ENCODE data around the gene PLOD3. TPM values are rescaled to one million over a fixed set of nuclear protein-coding genes. Genes with fewer than 3 reads are reported as not detected.

Gene PLOD3
- total and polyA plus RNA-seq, 2 experiments from 2014 or later: 52.7 to 73.1 TPM

- H3K4me3 ChIP-seq: no peak overlapping the region
- H3K27ac ChIP-seq: no peak overlapping the region
Measured at GRCh38 chr7:101231644-101232043, 14.3 kb upstream of the PLOD3 start.

GRCh38 chr7:101226721-101227120, 9.3 kb upstream of the PLOD3 start:
- TF ChIP-seq, protein P1, sequence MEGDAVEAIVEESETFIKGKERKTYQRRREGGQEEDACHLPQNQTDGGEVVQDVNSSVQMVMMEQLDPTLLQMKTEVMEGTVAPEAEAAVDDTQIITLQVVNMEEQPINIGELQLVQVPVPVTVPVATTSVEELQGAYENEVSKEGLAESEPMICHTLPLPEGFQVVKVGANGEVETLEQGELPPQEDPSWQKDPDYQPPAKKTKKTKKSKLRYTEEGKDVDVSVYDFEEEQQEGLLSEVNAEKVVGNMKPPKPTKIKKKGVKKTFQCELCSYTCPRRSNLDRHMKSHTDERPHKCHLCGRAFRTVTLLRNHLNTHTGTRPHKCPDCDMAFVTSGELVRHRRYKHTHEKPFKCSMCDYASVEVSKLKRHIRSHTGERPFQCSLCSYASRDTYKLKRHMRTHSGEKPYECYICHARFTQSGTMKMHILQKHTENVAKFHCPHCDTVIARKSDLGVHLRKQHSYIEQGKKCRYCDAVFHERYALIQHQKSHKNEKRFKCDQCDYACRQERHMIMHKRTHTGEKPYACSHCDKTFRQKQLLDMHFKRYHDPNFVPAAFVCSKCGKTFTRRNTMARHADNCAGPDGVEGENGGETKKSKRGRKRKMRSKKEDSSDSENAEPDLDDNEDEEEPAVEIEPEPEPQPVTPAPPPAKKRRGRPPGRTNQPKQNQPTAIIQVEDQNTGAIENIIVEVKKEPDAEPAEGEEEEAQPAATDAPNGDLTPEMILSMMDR (IDR thresholded peaks at IDR 0.05; ENCODE audit: low read depth, low read length): no peak
- peaks cover 11% of the 10 kb centered on the region for H3K36me3 ChIP-seq
- no peaks in the 10 kb centered on the region for H3K27me3 ChIP-seq
- no peak overlapping the region for H3K27ac ChIP-seq
- H3K4me3 ChIP-seq: no peak overlapping the region
- H3K9me3 ChIP-seq (ENCODE audit: low read depth): no peaks in the 10 kb centered on the region
- H3K4me1 ChIP-seq (ENCODE audit: low read depth): no peaks in the 10 kb centered on the region
- no peak for DNase-seq (ENCODE audit: low read depth in 1 of 2, low spot score in 1 of 2)

More at GRCh38 chr7:101231644-101232043, 14.3 kb upstream of the PLOD3 start:
- Histone ChIP-seq H3K9me3 (ENCODE audit: low read depth) (no peaks in the 10 kb centered on the region), H3K4me1 (ENCODE audit: low read depth) (peaks cover 8% of the 10 kb centered on the region), H3K27me3 (no peaks in the 10 kb centered on the region), H3K36me3 (no peaks in the 10 kb centered on the region)
- TF ChIP-seq, protein P1 (IDR thresholded peaks at IDR 0.05; ENCODE audit: low read depth, low read length): no peak
- no peak for DNase-seq (ENCODE audit: low read depth in 1 of 2, low spot score in 1 of 2)

DNA sequence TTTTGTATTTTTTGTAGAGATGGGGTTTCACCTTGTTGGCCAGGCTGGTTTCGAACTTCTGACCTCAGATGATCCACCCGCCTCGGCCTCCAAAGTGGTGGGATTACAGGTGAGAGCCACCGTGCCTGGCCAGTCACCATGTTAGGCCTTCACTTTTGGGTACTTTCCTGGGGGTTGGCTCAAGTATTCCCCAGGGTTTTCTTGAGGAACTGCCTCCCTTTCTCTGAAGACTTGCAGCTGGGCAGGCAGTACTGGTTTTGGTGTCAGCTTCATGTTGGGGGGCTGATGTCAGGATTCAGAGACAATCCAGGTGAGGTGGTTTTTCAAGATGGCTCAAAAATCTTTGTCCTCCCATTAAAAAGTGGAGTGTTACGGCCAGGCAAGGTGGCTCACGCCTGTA, 8.3 kb upstream of the PLOD3 start:
- Histone ChIP-seq H3K36me3 (peaks cover 11% of the 10 kb centered on the region), H3K4me1 (ENCODE audit: low read depth) (no peaks in the 10 kb centered on the region), H3K9me3 (ENCODE audit: low read depth) (no peaks in the 10 kb centered on the region), H3K27ac (no peak overlapping the region), H3K4me3 (no peak overlapping the region), H3K27me3 (no peaks in the 10 kb centered on the region)
- TF ChIP-seq, protein P1 (IDR thresholded peaks at IDR 0.05; ENCODE audit: low read depth, low read length): no peak
- no peak for DNase-seq (ENCODE audit: low read depth in 1 of 2, low spot score in 1 of 2)

DNA sequence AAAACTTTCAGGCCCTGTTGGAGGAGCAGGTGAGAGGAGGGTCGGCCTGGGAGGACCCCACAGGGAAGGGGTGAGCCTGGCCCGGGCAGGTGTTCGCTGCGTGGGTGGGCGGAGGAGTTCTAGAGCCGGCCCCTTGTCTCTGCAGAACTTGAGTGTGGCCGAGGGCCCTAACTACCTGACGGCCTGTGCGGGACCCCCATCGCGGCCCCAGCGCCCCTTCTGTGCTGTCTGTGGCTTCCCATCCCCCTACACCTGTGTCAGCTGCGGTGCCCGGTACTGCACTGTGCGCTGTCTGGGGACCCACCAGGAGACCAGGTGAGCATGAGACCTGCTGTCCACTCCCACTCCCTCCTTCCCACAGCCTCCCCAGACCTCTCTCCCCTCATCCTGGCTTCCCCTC, 6.1 kb upstream of the PLOD3 start:
- TF ChIP-seq, protein P1 (IDR thresholded peaks at IDR 0.05; ENCODE audit: low read depth, low read length): no peak
- no peak for DNase-seq (ENCODE audit: low read depth in 1 of 2, low spot score in 1 of 2)
- Histone ChIP-seq H3K36me3 (peaks cover 11% of the 10 kb centered on the region), H3K4me3 (no peak overlapping the region), H3K4me1 (ENCODE audit: low read depth) (peaks cover 6% of the 10 kb centered on the region), H3K9me3 (ENCODE audit: low read depth) (no peaks in the 10 kb centered on the region), H3K27ac (no peak overlapping the region), H3K27me3 (no peaks in the 10 kb centered on the region)

- TF ChIP-seq, protein P1 (IDR thresholded peaks at IDR 0.05; ENCODE audit: low read depth, low read length): no peak
- peaks cover 6% of the 10 kb centered on the region for H3K4me1 ChIP-seq (ENCODE audit: low read depth)
- DNase-seq (ENCODE audit: low read depth in 1 of 2, low spot score in 1 of 2): no peak
Measured at GRCh38 chr7:101222275-101222830, 5.0 kb upstream of the PLOD3 start.

More at GRCh38 chr7:101222275-101222830, 5.0 kb upstream of the PLOD3 start:
- no peaks in the 10 kb centered on the region for H3K27me3 ChIP-seq
- no peak overlapping the region for H3K27ac ChIP-seq
- no peak overlapping the region for H3K4me3 ChIP-seq
- H3K9me3 ChIP-seq (ENCODE audit: low read depth): no peaks in the 10 kb centered on the region
- H3K36me3 ChIP-seq: peaks cover 11% of the 10 kb centered on the region

All from cardiac muscle cell (in vitro differentiated cells and primary cell).